Measurements from ENCODE around the gene AGPS.

GRCh38 chr2:177460973-177461585, 68.5 kb downstream of the AGPS start:
- TF ChIP-seq ZBTB7A (tag by site-specific recombination; IDR thresholded peaks at IDR 0.05; ENCODE audit: low read depth) (no peak), ZNF302 (tag by site-specific recombination; IDR thresholded peaks at IDR 0.05; ENCODE audit: low read depth) (no peak), CTCF (tag by site-specific recombination; IDR thresholded peaks at IDR 0.05) (no peak), TCF7L2 (IDR thresholded peaks at IDR 0.05; ENCODE audit: borderline replicate concordance, low read depth, low read length) (no peak), HOXC10 (CRISPR knock-in tag; IDR thresholded peaks at IDR 0.05) (no peak), ZBTB17 (tag by site-specific recombination; IDR thresholded peaks at IDR 0.05) (no peak), SALL2 (tag by site-specific recombination; IDR thresholded peaks at IDR 0.05; ENCODE audit: borderline replicate concordance) (no peak), ZNF785 (tag by site-specific recombination; IDR thresholded peaks at IDR 0.05) (no peak), ZSCAN16 (tag by site-specific recombination; IDR thresholded peaks at IDR 0.05) (no peak), ZNF701 (tag by site-specific recombination; IDR thresholded peaks at IDR 0.05) (no peak), ZNF561 (tag by site-specific recombination; IDR thresholded peaks at IDR 0.05; ENCODE audit: borderline replicate concordance) (no peak), TSHZ1 (tag by site-specific recombination; IDR thresholded peaks at IDR 0.05; ENCODE audit: borderline replicate concordance) (no peak)
- TF ChIP-seq, protein P1, sequence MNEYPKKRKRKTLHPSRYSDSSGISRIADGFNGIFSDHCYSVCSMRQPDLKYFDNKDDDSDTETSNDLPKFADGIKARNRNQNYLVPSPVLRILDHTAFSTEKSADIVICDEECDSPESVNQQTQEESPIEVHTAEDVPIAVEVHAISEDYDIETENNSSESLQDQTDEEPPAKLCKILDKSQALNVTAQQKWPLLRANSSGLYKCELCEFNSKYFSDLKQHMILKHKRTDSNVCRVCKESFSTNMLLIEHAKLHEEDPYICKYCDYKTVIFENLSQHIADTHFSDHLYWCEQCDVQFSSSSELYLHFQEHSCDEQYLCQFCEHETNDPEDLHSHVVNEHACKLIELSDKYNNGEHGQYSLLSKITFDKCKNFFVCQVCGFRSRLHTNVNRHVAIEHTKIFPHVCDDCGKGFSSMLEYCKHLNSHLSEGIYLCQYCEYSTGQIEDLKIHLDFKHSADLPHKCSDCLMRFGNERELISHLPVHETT (tag by site-specific recombination; IDR thresholded peaks at IDR 0.05): no peak
- TF ChIP-seq, protein P2, sequence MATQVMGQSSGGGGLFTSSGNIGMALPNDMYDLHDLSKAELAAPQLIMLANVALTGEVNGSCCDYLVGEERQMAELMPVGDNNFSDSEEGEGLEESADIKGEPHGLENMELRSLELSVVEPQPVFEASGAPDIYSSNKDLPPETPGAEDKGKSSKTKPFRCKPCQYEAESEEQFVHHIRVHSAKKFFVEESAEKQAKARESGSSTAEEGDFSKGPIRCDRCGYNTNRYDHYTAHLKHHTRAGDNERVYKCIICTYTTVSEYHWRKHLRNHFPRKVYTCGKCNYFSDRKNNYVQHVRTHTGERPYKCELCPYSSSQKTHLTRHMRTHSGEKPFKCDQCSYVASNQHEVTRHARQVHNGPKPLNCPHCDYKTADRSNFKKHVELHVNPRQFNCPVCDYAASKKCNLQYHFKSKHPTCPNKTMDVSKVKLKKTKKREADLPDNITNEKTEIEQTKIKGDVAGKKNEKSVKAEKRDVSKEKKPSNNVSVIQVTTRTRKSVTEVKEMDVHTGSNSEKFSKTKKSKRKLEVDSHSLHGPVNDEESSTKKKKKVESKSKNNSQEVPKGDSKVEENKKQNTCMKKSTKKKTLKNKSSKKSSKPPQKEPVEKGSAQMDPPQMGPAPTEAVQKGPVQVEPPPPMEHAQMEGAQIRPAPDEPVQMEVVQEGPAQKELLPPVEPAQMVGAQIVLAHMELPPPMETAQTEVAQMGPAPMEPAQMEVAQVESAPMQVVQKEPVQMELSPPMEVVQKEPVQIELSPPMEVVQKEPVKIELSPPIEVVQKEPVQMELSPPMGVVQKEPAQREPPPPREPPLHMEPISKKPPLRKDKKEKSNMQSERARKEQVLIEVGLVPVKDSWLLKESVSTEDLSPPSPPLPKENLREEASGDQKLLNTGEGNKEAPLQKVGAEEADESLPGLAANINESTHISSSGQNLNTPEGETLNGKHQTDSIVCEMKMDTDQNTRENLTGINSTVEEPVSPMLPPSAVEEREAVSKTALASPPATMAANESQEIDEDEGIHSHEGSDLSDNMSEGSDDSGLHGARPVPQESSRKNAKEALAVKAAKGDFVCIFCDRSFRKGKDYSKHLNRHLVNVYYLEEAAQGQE (tag by site-specific recombination; IDR thresholded peaks at IDR 0.05): no peak

Measured in HEK293 (cell line).